Vagina (tissue), 2 donors: ENCODE data around the gene IVNS1ABP.

Source experiments
- CTCF ChIP-seq, 3 experiments: fragments of 450-650 bp in 2 of 3; fragments of 200-600 bp in 1 of 3; sonication (generic) in 1 of 3; IDR thresholded peaks; one replicate each; pipeline ENCODE4 v1.5.1; 2017 to 2019; ENCODE audit warnings: antibody characterized with exemption in 3 of 3, mild to moderate bottlenecking in 2 of 3, moderate library complexity in 2 of 3
- POLR2AphosphoS5 ChIP-seq, 2 donors: sonication (generic); formaldehyde crosslinking; IDR thresholded peaks; one replicate each; pipeline ENCODE4 v1.9.0; 2017; ENCODE audit warnings: antibody characterized with exemption in 2 of 2, mild to moderate bottlenecking in 2 of 2, low read depth in 1 of 2; ENCODE audit not compliant: insufficient read depth in 1 of 2

DNA sequence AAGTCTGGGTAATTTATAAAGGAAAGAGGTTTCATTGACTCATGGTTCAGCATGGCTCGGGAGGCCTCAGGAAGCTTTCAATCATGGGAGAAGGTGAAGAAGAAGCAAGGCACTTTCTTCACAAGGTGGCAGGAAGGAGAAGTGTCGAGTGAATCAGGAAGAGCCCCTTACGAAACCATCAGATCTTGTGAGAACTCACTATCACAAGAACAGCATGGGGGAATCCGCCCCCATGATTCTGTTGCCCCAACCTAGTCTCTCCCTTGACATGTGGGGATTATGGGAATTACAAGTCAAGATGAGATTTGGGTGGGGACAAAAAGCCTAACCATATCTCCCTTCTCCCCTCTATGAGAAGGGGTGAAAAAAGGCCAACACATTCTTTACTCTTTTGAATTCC lies 11.2 kb upstream of the IVNS1ABP start:
- TF ChIP-seq POLR2AphosphoS5 (IDR thresholded peaks at IDR 0.05; ENCODE audit: insufficient read depth in 1 of 2, low read depth in 1 of 2) (no peak), CTCF (IDR thresholded peaks at IDR 0.05) (no peak)
